C4-2B (cell line): Measurements from ENCODE around the gene MED12L.

Experiments
- H3K27ac ChIP-seq: fragments of 450-650 bp; 2 replicates; pipeline ENCODE4 v1.5.1; 2017
- ZFX ChIP-seq: fragments of 450-650 bp; IDR thresholded peaks from 2 replicates; pipeline ENCODE4 v1.6.1; 2017
- TF ChIP-seq, protein P1 (sequence below): fragments of 450-650 bp; conservative IDR thresholded peaks from 2 replicates; pipeline ENCODE4 v1.5.1; 2017; ENCODE audit warnings: mild to moderate bottlenecking

The MED12L gene

DNA sequence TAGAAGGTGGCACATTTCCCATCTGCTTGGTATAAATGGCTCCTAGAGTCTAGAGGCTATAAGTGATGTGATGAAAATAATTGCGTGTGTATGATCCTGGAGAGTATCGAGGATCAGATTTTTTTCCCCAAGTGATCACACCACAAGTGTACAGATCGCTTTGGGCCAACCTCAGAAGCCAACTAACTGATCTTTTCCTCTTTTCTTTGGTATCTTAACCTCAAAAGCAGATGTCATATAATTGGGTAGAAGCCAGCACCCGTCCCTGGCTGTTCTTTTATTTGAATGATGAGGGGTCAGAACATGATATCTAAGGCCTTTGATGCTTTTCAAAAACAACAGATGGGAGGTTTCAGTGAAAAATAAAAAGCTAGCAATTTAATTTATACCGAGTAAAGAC lies 189.6 kb downstream of the MED12L start:
- H3K27ac ChIP-seq = no peak overlapping the region
- no peak for TF ChIP-seq ZFX
- TF ChIP-seq, protein P1, sequence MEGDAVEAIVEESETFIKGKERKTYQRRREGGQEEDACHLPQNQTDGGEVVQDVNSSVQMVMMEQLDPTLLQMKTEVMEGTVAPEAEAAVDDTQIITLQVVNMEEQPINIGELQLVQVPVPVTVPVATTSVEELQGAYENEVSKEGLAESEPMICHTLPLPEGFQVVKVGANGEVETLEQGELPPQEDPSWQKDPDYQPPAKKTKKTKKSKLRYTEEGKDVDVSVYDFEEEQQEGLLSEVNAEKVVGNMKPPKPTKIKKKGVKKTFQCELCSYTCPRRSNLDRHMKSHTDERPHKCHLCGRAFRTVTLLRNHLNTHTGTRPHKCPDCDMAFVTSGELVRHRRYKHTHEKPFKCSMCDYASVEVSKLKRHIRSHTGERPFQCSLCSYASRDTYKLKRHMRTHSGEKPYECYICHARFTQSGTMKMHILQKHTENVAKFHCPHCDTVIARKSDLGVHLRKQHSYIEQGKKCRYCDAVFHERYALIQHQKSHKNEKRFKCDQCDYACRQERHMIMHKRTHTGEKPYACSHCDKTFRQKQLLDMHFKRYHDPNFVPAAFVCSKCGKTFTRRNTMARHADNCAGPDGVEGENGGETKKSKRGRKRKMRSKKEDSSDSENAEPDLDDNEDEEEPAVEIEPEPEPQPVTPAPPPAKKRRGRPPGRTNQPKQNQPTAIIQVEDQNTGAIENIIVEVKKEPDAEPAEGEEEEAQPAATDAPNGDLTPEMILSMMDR = no peak

DNA sequence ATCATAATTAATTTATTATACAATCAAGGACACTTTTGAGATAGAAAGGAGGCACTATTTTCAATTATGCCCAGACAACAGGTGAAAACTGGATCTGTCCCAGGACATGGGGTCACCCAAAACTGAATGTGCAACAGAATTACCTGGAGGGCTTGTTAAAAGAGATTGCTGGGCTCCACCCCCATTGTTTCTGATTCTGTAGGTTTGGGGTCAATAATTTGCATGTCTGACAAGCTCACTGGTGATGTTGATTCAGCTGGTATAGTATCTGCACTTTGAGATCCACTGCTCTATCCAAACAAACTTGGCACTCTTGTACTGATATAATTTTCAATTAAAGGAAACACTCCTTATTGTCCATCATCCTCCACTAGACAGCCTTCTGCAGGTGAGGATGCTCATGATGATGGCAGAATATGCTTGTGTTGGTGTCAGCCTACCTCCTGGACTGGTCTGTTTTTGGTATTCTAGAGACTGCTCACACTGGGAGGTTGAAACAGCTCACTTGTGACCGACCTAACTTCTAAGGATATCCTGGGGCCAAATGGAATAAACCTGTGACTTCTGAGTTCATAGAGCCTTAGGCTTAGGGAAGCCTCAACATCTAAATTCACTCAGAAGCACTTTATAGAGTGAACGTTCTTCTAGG lies 190.7 kb downstream of the MED12L start:
- H3K27ac ChIP-seq = no peak overlapping the region
- no peak for TF ChIP-seq ZFX
- TF ChIP-seq, protein P1 = no peak

DNA sequence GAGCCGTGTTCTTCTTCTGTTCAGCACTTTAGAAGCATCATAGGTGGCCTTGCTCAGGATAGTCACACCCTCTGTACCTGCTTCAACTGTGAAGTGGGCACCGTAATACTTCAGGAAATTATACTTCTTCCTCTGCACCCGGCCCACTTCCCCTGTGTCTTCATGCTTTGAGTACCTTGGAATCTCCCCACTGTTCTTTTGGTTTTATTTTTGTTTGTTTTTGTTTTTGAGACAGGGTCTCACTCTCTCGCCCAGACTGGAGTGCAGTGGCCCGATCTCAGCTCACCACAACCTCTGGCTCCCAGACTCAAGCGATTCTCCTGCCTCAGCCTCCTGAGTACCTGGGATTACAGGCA lies 191.2 kb downstream of the MED12L start:
- H3K27ac ChIP-seq = no peak overlapping the region
- no peak for TF ChIP-seq ZFX
- TF ChIP-seq, protein P1 = no peak

DNA sequence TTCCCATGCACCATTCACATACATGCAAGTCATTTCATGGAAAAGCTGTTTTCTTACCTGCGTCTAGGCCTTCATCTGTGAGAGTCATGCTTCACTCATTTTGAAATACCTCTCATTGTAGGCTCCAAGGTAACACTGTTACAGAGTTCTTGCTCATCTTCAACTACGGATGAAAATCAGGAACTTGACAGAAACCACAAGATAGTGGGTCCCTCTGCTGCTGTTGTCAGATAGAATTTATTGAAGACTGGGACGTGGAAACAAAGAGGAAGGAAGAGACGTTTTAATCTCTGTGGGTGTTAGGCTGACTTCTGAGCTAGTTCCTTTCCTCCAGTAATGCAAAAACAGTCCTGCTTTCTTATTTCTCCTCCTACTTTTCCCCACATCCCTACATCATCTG lies 192.8 kb downstream of the MED12L start, which contains the start of gene P2RY14:
TSS of gene P2RY14 (minus strand) at position 313 of the 400 bp plus-strand sequence. CDS start 64,226 bp downstream, outside the sequence.
- H3K27ac ChIP-seq = no peak within 1 kb of the TSS
- TF ChIP-seq ZFX = no peak
- TF ChIP-seq, protein P1 = no peak

DNA sequence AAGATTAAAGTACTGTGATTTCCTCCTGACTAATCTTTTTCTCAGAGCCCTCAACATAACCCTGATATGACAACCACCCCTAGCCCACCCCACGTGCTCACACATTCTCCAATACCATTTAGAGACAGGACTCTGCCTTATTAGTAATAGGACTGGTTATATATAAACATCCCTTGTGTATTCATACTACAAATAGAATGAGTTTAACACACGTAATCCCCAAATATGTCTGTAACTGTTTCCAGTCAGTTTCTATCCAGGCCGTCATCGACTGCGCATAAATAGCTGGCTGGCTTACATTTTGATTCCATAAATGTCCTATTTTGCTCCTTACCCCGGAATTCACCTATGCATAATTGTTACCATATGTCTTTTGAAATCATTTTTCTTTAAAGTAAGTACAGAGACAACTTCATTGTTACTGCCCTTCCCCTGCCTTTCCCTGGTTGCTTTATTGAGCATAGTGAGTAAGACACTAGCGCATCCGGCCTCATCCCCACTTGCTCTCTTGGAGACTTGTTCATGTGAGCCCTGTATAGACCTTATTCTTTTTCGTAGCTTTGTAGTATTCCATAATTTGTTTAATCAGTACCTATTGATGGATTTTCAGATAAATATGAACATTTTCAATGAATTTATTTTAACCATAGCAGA lies 196.3 kb downstream of the MED12L start:
- TF ChIP-seq ZFX = no peak
- TF ChIP-seq, protein P1 = no peak
- no peak overlapping the region for H3K27ac ChIP-seq

DNA sequence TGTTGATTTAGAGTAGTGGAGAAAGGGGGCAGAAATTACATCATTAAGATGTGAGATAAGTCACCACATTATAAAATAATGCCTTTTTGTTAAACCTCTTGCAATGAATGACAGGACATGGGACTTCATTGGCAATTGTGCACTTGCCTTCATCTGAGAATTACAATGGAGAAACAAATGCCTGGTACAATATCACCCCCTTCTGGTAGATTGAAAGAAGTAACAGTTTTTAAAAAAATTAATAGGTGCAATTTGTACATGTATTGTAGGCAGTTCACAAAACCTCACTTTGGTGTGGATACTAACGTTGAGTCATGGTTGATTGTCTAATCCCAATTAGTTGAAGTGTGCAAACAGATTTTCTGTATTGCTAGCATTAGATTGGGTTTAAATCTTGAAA lies 197.5 kb downstream of the MED12L start:
- no peak overlapping the region for H3K27ac ChIP-seq
- TF ChIP-seq ZFX = no peak
- TF ChIP-seq, protein P1 = peak; percentile 87

DNA sequence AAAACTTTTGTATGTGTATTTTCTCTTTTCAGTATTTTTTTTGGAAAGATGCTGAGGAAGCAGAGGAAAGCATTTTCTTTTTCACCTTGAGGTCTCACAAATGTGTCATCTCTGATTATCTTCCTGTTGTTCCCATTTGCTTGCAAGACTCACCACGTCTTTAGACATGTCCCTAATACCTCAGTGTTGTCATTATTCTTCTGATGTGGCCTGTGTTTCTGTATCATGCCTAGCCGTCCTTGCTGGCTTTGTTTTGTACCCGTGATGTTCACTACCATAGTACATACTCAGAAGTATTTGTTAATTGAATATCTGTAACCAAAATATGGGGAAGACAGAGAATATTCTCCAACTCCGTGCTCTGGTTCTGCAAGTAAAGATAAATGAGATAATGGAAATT lies 197.9 kb downstream of the MED12L start:
- no peak for TF ChIP-seq ZFX
- TF ChIP-seq, protein P1 = no peak
- no peak overlapping the region for H3K27ac ChIP-seq
